IPS-20b (cell line): ENCODE data around the gene SORCS1.

ENCODE experiments used
- H3K27ac ChIP-seq: one replicate; pipeline ENCODE4 v1.5.1; 2013; ENCODE audit warnings: low read length
- H3K27me3 ChIP-seq: 2 replicates; pipeline ENCODE4 v1.6.1; 2013; ENCODE audit warnings: mild to moderate bottlenecking, low read length, inconsistent platforms; ENCODE audit not compliant: insufficient read depth
- H3K36me3 ChIP-seq: 2 replicates; pipeline ENCODE4 v1.6.1; 2013; ENCODE audit warnings: low read depth, mild to moderate bottlenecking, inconsistent platforms, low read length, moderate library complexity; ENCODE audit not compliant: insufficient read depth
- H3K4me1 ChIP-seq: 2 replicates; pipeline ENCODE4 v1.6.1; 2013; ENCODE audit warnings: mild to moderate bottlenecking, control low read depth, inconsistent platforms, low read length, moderate library complexity; ENCODE audit not compliant: insufficient read depth
- H3K4me3 ChIP-seq: 2 replicates; pipeline ENCODE4 v1.5.1; 2013; ENCODE audit warnings: mild to moderate bottlenecking, low read length, inconsistent platforms
- H3K9ac ChIP-seq: 2 replicates; pipeline ENCODE4 v1.6.1; 2013; ENCODE audit warnings: low read depth, mild to moderate bottlenecking, inconsistent platforms, low read length, moderate library complexity
- H3K9me3 ChIP-seq: 2 replicates; pipeline ENCODE4 v1.6.1; 2013; ENCODE audit warnings: mild to moderate bottlenecking, low read depth, low read length, inconsistent platforms; ENCODE audit not compliant: insufficient read depth

Gene SORCS1

GRCh38 chr10:107010531-107010930, 154.0 kb downstream of the SORCS1 start:
- H3K27me3 ChIP-seq = no peaks in the 10 kb centered on the region
- no peak overlapping the region for H3K4me3 ChIP-seq
- no peaks in the 10 kb centered on the region for H3K9me3 ChIP-seq
- H3K4me1 ChIP-seq = peaks cover 10% of the 10 kb centered on the region
- no peaks in the 10 kb centered on the region for H3K36me3 ChIP-seq
- no peak overlapping the region for H3K27ac ChIP-seq
- no peak overlapping the region for H3K9ac ChIP-seq

DNA sequence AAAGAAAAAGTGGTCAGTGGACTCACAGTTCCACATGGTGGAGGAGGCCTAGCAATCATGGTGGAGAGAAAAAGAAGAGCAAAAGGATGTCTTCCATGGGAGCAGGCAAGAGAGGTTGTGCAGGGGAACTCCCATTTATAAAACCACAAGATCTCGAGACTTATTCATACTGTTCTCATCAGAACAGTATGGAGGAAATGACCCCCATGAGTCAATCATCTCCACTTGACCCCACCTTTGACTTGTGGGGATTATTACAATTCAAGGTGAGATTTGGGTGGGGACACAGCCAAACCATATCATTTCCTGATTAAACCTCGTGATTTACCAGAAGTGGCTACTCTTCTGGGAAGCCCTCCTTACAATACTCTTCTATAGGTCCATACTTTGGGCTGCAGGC, 160.1 kb downstream of the SORCS1 start:
- Histone ChIP-seq H3K9ac (no peak overlapping the region), H3K36me3 (no peaks in the 10 kb centered on the region), H3K27ac (no peak overlapping the region), H3K4me3 (no peak overlapping the region), H3K27me3 (no peaks in the 10 kb centered on the region), H3K9me3 (no peaks in the 10 kb centered on the region), H3K4me1 (no peaks in the 10 kb centered on the region)

- Histone ChIP-seq H3K27me3 (no peaks in the 10 kb centered on the region), H3K4me1 (no peaks in the 10 kb centered on the region; the same call in 1 of the 2 replicates), H3K36me3 (no peaks in the 10 kb centered on the region), H3K27ac (no peak overlapping the region), H3K4me3 (no peak overlapping the region), H3K9ac (no peak overlapping the region), H3K9me3 (no peaks in the 10 kb centered on the region)
Observed at GRCh38 chr10:107002068-107002467, 162.4 kb downstream of the SORCS1 start.

DNA sequence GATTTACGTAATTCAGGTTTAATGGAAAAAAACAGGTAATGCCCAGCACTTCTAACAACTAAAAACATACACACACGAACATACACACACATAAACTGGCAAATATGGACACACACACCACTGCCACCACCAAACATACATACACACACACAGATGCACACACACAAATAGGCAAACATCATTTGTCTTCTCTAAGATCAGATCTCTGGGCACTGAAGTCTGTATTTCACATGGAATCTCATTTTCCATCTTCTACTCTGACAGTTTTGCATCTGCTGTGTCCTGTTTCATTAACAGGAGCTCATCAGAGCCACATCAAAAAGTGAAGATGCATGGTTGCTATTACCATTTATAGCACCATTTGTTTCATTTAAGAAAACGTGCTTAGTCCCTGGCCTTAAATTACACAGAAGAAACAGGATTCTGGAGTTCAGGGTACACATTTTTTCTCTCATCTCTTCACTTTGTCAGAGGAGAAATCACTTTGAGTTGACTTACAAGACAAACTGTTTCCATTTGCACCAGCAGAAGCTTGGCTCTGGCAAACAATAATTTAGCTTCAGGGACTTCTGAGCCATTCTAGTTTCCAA, 165.3 kb downstream of the SORCS1 start:
- Histone ChIP-seq H3K9me3 (no peaks in the 10 kb centered on the region), H3K27ac (no peak overlapping the region), H3K9ac (no peak overlapping the region), H3K36me3 (no peaks in the 10 kb centered on the region), H3K27me3 (no peaks in the 10 kb centered on the region), H3K4me1 (no peaks in the 10 kb centered on the region; the same call in 1 of the 2 replicates), H3K4me3 (no peak overlapping the region)

DNA sequence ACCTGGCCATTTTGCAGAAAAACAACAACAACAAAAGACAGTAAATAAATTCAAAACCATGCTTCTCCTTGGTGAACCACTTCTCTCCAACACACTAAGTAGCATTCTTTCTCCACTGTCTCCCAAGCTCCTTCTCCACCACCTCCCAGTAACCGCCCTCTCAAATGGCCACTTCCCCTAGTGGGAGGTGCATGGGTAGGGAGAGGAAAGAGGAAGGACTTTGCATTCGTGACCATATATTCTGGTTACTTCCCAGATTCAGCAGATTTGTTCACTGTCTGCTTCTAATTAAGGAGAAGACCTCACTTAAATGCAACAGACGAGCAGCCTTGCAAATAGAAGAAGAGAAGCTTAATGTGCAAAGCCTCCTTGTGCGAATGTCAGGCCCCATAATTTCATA, 166.8 kb downstream of the SORCS1 start:
- Histone ChIP-seq H3K36me3 (no peaks in the 10 kb centered on the region), H3K4me1 (no peaks in the 10 kb centered on the region; the same call in 1 of the 2 replicates), H3K9me3 (no peaks in the 10 kb centered on the region), H3K9ac (no peak overlapping the region), H3K27me3 (no peaks in the 10 kb centered on the region), H3K4me3 (no peak overlapping the region), H3K27ac (no peak overlapping the region)

GRCh38 chr10:106996510-106996909, 168.0 kb downstream of the SORCS1 start:
- Histone ChIP-seq H3K27ac (no peak overlapping the region), H3K9me3 (no peaks in the 10 kb centered on the region), H3K27me3 (no peaks in the 10 kb centered on the region), H3K9ac (no peak overlapping the region), H3K4me3 (no peak overlapping the region), H3K36me3 (no peaks in the 10 kb centered on the region), H3K4me1 (no peaks in the 10 kb centered on the region; the same call in 1 of the 2 replicates)

DNA sequence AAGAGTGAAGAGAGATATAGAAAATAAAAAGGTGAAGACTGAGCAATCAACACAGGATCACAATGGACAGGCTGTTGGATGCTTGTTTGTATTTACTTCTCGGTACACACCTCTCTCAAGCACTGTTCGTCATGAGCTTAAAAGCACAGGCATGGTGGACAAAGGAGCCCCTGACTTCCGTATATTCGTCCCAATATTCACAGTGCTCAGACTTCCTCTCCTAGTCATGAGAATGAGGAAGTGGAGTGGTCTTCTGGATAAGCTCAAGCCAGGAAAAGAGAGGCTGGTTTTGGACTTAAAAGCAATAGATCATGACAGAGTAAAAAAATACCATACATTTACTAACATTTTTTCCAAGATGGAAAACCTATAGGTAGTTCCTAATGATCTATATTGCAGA, 172.5 kb downstream of the SORCS1 start:
- no peaks in the 10 kb centered on the region for H3K27me3 ChIP-seq
- no peaks in the 10 kb centered on the region for H3K9me3 ChIP-seq
- no peak overlapping the region for H3K4me3 ChIP-seq
- H3K36me3 ChIP-seq = no peaks in the 10 kb centered on the region
- no peaks in the 10 kb centered on the region for H3K4me1 ChIP-seq
- no peak overlapping the region for H3K9ac ChIP-seq
- H3K27ac ChIP-seq = no peak overlapping the region

GRCh38 chr10:106991091-106991490, 173.4 kb downstream of the SORCS1 start:
- no peak overlapping the region for H3K9ac ChIP-seq
- H3K9me3 ChIP-seq = no peaks in the 10 kb centered on the region
- H3K36me3 ChIP-seq = no peaks in the 10 kb centered on the region
- no peaks in the 10 kb centered on the region for H3K4me1 ChIP-seq
- H3K27me3 ChIP-seq = no peaks in the 10 kb centered on the region
- H3K27ac ChIP-seq = no peak overlapping the region
- no peak overlapping the region for H3K4me3 ChIP-seq

DNA sequence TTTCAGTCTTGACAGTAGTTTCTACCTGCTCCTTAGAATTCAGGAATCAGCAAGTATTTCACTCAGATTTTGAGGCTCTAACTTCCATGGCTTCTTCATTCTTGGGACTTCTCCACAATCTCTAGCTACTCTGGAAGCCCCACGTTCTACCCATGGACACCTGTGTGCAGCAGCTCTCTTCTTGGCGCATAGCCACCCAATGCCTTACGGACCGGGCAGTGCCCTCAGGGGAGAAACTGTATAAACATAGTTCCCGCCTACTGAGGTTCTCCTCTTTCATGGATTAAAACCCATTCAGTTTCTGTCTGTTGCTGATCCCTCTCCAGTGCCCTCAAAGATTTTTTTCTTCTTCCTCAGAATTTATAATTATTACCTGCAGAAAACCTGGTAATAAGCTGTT, 177.1 kb downstream of the SORCS1 start:
- no peak overlapping the region for H3K4me3 ChIP-seq

GRCh38 chr10:106982268-106982667, 182.2 kb downstream of the SORCS1 start:
- Histone ChIP-seq H3K4me1 (peaks cover 11% of the 10 kb centered on the region), H3K27ac (no peak overlapping the region), H3K9me3 (no peaks in the 10 kb centered on the region), H3K9ac (no peak overlapping the region), H3K4me3 (no peak overlapping the region), H3K36me3 (no peaks in the 10 kb centered on the region), H3K27me3 (no peaks in the 10 kb centered on the region)

More for the DNA sequence above, 177.1 kb downstream of the SORCS1 start:
- Histone ChIP-seq H3K27me3 (no peaks in the 10 kb centered on the region), H3K9ac (no peak overlapping the region), H3K36me3 (no peaks in the 10 kb centered on the region), H3K9me3 (no peaks in the 10 kb centered on the region), H3K4me1 (no peaks in the 10 kb centered on the region), H3K27ac (no peak overlapping the region)

DNA sequence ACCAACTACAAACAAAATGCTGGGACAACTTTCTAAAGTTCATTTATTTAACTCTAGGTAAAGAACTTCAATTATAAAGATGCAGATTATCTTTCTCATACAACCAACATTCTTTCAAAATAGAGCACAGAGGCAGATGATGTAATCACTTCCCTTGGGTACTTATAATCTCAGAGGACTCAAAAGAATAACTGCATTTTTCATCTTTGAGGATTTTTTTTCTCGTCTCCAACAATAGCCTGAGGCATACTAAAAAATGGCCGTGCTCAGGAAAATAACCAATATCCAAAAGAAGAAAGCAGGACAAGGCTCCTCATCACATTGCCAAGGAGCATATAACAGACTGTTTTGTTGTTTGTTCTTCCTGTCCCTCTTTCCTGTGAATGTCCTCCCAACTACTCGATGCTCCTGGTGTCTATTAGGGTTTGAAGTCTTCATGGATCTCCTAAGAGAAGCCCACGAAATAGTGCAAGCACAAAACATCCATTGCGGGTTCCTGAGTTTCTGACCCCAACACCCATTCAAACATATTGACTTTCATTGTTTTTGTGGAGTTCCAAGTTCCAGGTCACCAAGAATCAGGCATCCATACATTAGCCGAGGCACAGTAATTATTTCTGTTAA, 182.9 kb downstream of the SORCS1 start:
- no peak overlapping the region for H3K4me3 ChIP-seq
- no peaks in the 10 kb centered on the region for H3K9me3 ChIP-seq
- H3K4me1 ChIP-seq = peaks cover 11% of the 10 kb centered on the region
- H3K27me3 ChIP-seq = no peaks in the 10 kb centered on the region
- no peaks in the 10 kb centered on the region for H3K36me3 ChIP-seq
- no peak overlapping the region for H3K27ac ChIP-seq
- H3K9ac ChIP-seq = no peak overlapping the region
